GM21447 (cell line): ENCODE measurements around the gene CACTIN.
A peak's percentile ranks its signal among the peaks of the same experiment; 100 is the strongest.
"Not testable (repeated sequence)": the region's sequence is repeated elsewhere in the genome, so short reads cannot be mapped to it uniquely, and the experiment has no call there.

Experiments
- ATAC-seq: cut with Tn5 transposase; IDR thresholded peaks from one replicate; pipeline ENCODE4 v1.9.1; 2021; ENCODE audit not compliant: unreplicated experiment

Gene CACTIN

GRCh38 chr19:3628766-3629165, 2.2 kb upstream of the CACTIN start:
- not testable (repeated sequence) for ATAC-seq

DNA sequence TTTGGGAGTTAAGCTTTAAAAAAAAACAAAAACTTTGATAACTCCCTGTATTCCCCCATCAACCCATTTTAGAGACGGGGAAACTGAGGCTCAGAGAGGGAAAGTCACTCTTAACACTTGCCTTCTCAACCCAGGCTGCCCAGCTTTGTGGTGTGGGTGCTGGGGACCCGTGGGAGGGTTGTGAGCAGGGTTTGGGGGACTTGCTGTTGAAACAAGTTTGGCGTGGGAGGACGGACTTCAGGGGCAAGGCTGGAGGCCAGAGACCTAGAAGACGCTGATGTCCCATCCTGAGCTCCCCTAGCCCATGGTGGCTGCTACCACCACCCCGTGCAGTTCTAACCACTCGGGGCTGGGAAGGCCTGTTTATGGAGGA, 747 bp upstream of the CACTIN start:
- no peak for ATAC-seq

GRCh38 chr19:3625996-3626472, 556 bp downstream of the CACTIN start:
- ATAC-seq, result peak; percentile 9

DNA sequence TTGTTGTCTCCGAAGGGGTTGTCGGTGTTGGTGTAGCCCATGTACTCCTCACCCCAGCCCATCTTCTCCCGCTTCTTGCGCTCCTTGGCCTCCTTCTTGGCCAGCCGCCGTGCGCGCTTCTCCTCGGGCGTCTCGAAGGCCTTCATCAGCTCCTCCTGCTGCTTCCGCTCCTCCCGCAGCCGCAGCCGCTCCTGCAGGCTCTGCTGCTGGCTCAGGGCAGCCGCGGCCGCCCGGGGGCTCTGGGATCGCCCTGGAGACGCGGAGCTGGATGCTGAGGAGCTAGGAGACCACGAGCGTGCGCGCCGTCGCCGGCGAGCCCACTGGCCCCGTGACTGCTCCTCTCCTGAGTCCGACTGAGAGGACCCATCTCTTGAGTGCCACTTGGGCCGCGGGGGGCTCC, 2.9 kb downstream of the CACTIN start:
- no peak for ATAC-seq

DNA sequence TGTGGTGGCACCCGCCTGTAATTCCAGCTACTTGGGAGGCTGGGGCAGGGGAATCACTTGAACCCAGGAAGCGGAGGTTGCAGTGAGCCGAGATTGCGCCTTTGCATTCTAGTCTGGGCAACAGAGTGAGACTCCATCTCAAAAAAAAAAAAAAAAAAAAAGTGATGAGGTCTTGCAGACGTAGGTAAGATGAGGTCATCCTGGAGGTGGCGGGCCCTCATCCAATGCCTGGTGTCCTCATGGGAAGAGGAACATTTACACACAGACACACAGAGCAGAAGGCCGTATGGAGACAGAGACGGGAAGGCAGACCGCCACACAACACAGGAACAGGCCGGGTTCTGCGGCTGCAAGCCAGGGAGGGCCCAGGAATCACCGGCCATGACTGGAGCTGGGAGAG, 4.4 kb downstream of the CACTIN start:
- ATAC-seq, result no peak

DNA sequence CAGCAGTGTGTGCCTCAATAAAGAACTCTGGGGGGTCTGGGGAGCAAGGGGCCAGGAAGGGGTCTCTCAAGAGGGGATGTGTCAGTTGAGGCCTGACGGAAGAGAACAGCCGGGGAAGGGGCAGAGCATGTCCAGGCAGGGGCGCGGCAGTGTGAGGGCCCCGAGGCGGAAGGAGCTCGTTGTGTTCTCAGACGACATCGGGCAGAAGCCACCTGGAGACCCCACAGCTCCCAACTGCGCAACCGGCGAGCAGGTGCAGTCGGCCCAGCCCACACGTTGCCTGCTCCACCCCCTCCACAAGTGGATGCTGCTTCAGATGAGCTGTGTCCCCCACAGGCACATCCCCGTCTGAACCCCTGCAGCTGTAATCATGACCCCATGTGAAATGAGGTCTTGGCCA, 4.9 kb downstream of the CACTIN start:
- ATAC-seq, result no peak

GRCh38 chr19:3620817-3621547, 5.6 kb downstream of the CACTIN start:
- no peak for ATAC-seq

GRCh38 chr19:3620145-3620816, 6.3 kb downstream of the CACTIN start:
- no peak for ATAC-seq

GRCh38 chr19:3619631-3620012, 7.0 kb downstream of the CACTIN start:
- no peak for ATAC-seq

DNA sequence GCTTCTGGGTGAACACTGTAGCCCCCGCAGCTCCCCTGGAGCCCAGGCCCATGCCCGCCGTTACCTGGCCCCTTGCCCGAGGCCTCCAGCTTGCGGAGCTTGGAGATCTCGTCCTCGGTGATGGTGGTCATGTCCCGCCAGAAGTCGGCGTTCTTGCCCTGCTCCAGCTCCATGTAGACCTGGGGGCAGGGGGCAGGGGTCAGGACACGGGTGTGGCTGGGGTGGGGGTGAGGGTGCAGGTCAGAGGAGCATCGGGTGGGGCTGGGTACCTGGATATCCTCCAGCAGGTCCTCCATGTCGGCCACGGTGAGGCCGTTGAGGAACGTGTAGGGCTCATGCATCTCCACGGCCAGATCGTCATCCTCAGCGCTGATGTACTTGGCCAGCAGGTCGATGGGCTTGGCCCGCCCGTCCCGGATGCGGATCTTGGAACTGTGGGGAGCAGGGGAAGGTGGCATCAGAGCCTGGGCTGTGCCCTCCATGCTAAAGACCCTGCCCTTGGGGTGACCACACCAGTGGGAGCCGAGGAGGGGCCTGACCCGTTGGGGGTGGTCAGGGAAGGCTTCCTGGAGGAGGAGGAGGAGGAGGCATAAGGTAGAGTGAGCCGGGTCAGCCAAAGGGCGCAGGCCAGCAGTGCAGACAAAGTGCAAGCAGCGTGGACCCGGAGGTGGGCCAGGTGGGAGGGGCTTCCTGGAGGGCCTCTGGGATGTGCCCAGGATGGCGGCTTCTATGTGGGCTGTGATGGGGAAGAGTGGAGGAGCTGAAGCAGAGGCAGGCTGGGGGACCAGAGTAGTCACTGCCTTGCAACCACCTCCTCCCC, 7.6 kb downstream of the CACTIN start:
- ATAC-seq, result no peak

- ATAC-seq, result no peak
These were observed 8.3 kb downstream of the CACTIN start for GRCh38 chr19:3618144-3618810.

DNA sequence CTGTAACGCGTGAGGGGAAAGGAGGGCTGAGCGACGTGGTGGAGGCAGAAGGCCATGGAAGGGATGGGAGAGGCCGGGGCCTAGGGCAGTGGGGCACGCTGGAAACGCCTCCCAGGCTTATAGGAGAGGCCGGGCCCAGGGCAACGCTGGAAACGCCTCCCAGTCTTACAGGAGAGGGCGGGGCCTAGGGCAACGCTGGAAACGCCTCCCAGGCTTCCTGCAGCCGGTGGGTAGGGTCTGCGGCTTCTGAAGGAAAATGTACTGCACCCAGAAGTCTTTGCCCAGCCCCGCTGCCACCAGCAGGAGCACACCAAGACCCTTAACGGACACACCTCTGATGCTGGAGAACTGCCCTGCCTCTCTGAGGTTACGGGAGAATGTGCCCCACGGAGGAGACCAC, 9.1 kb downstream of the CACTIN start:
- ATAC-seq, result no peak

DNA sequence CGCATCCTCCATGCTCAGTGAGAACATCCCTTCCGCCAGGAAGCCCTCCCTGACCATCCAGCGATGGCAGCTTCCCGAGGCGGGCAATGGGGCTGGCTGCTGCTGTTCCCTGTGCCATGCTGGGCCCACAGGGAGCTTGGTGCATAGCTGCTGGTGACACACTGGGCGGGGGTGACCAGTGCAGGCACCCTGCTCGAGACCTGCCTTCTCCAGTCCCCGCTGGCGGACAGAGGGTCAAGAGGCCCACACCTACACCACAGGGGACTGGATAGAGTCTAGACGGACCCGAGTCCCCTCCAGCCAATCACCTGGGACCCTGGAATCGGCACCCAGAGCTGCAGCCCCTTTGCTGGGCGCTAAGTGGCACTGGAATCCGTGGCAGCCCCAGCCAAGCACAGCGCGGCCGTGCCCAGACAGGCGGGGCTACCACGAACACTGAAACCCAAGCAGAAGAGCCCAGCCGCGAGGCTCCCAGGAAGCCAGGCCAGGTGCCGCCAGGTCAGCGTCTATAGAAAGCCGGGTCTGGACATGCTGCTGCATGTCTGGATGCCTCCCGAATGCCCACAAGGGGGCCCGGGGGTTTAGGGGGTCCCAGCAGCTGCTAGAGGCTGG, 11.0 kb downstream of the CACTIN start:
- ATAC-seq, result no peak

DNA sequence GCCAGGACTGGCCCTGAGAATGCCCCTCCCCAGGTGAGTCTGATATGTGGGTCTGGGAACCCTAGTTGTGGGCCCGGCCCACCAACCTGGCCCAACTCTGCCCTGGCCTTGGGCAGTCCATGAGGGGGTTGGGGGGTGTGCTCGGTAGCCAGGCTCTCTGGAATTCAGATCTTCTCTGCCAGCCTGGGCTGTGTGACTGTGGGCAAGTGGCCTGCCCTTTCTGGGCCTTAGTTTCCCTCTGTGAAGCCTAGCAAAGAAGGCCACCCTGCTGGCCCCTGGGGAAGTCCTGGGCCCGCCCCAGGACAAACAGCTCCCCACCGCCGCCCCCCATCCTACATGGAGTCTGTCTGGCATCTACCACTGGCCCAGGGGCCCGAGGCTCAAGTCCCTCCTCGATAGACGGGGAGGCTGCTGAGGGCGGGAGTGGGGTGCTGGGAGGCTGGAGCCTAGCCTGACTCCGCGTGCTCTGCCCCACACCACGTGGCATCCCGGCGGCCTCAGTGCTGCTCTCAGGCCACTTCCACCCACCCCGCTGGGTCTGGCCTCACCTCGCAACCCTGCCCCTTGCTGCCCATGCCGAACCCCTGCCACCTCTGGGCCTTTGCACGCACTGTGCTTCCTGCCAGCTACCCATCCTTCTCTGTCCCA, 11.6 kb downstream of the CACTIN start:
- no peak for ATAC-seq

DNA sequence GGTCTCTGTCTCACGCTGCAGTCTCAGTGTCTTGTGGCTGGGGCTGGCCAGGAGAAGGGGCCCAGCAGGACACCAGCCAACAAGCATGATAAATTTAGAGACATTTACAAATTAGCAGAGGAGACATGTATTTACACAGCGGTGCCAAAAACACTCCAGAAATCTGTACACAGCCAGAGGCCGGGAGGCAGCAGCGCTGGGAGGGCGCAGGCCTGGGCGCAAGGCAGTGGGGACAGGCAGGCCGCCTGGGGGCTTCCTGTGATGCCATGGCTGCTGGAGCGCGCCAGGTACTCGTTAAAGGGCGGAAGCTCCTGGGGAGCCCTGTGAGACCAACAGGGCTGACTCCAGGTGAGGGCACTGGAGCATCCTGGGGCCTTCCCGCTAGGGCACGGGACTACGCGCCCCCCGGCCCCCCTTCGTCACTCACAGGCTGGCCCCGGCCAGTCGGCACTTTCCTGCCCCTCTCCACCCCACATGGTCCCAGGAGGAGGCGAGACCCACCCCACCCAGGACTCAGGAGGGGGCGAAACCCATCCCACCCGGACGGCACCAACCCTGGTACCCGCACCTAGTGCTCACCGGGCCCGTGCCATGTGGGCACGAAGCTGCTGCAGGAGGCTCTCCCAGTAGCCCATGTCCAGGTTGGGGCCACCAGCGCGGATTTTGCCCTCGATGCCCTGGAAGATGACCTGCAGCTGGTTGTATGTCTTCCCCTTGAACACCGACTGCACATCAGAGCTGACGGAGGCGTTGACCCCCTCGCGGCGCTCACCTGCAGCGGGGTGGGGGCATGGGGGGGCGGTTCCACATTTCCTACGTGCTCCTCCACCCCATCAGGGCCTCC, 12.6 kb downstream of the CACTIN start:
- ATAC-seq, result no peak

- ATAC-seq, result no peak
These were observed 13.5 kb downstream of the CACTIN start for GRCh38 chr19:3612901-3613741.

DNA sequence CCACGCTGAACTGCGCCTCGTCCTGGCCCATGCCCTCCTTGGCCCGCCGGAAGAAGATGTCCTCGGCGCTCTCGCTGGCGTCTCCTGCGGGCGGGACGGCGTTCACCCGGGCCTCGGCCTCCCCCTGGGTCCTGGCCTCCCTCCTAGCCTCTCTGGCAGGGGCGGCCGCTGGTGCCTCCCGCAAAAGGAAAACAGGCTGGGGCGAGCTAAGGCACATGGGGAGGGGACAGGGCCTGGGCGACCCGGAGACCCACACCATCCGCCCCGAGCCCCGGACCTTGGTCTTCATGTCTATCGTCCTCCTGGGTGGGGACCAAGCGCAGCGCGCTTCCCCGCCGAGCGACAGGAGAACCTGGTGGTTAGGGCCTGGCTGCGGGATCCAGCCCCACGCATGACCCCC, 14.3 kb downstream of the CACTIN start:
- no peak for ATAC-seq

- ATAC-seq, result no peak
These were observed 14.7 kb downstream of the CACTIN start for GRCh38 chr19:3611841-3612240.
